ENCODE measurements around the gene ZFP36L2. TPM values are rescaled to one million over a fixed set of nuclear protein-coding genes. Genes with fewer than 3 reads are reported as not detected.

The ZFP36L2 gene
- total and polyA plus RNA-seq, 2 experiments from 2014 or later: 37.9 to 38.4 TPM

DNA sequence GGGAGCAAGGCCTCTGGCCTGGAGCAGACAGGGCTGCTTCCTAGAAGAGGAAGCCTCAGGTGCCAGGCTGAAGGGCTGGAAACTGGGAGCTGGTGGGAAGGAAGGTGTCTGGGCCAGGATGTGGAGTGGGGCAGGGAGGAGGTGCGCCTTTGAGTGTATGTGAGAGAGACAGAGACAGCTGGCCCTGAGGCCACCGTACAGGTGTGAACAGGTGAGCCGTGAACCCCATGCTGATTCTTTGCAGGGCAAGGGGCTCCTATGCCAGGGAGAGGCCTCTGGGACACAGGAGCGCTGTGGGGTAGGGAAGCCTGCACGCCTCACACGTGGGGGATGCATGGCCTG, 16.3 kb downstream of the ZFP36L2 start (continued):
- no peak for TF ChIP-seq NANOG (IDR thresholded peaks at IDR 0.05; ENCODE audit: borderline replicate concordance)
- TF ChIP-seq CTCF (conservative IDR thresholded peaks at IDR 0.05; ENCODE audit: low read depth in 2 of 2): no peak
- TF ChIP-seq ZNF114 (CRISPR knock-in tag; IDR thresholded peaks at IDR 0.05): no peak

GRCh38 chr2:43209204-43209717, 17.1 kb downstream of the ZFP36L2 start:
- H2AFZ ChIP-seq: no peak overlapping the region
- DNase-seq (ENCODE audit: low spot score): no peak
- no peaks in the 10 kb centered on the region for H3K9me3 Mint-ChIP-seq
- H3K36me3 Mint-ChIP-seq (ENCODE audit: low read depth): no peaks in the 10 kb centered on the region
- no peaks in the 10 kb centered on the region for H3K79me2 ChIP-seq (replicated peaks; ENCODE audit: insufficient read depth)
- ATAC-seq: no peak
- H3K27ac ChIP-seq (ENCODE audit: low read depth): no peak overlapping the region
- no peak overlapping the region for H3K27ac Mint-ChIP-seq
- H3K27me3 Mint-ChIP-seq (ENCODE audit: insufficient read depth, low read depth, poor library complexity): peaks cover 14% of the 10 kb centered on the region
- TF ChIP-seq STAT1 (IDR thresholded peaks at IDR 0.05; ENCODE audit: unreplicated experiment) (no peak), JUNB (IDR thresholded peaks at IDR 0.05; ENCODE audit: unreplicated experiment) (no peak), ZNF331 (CRISPR knock-in tag; IDR thresholded peaks at IDR 0.05; ENCODE audit: low read depth) (no peak), ETS1 (IDR thresholded peaks at IDR 0.05) (no peak), CTCF (conservative IDR thresholded peaks at IDR 0.05; ENCODE audit: low read depth in 2 of 2) (no peak), EZH2phosphoT487 (IDR thresholded peaks at IDR 0.05; ENCODE audit: unreplicated experiment) (no peak)
- H3K4me1 ChIP-seq (ENCODE audit: insufficient read depth): peaks cover 18% of the 10 kb centered on the region
- H3K36me3 ChIP-seq (ENCODE audit: insufficient read depth): no peaks in the 10 kb centered on the region
- H3F3A ChIP-seq (replicated peaks; ENCODE audit: low read depth): peaks cover under 1% of the 10 kb centered on the region; the same call in 1 of the 2 replicates
- H3K4me1 Mint-ChIP-seq: peaks cover 30% of the 10 kb centered on the region
- H3K4me2 ChIP-seq: no peak overlapping the region
- no peak overlapping the region for H3K4me3 Mint-ChIP-seq
- no peak overlapping the region for H3K4me3 ChIP-seq
- H4K20me1 ChIP-seq (replicated peaks; ENCODE audit: insufficient read depth): no peaks in the 10 kb centered on the region
- H3K9me2 ChIP-seq (ENCODE audit: insufficient read depth): no peaks in the 10 kb centered on the region
- no peaks in the 10 kb centered on the region for H3K27me3 ChIP-seq (ENCODE audit: insufficient read depth)

Measured in GM23338 (cell line).